ENCODE results near the gene HDX. TPM values are rescaled to one million over a fixed set of nuclear protein-coding genes. Genes with fewer than 3 reads are reported as not detected.

The HDX gene
- total RNA-seq, 4 donors from 2014 or later: 5.2 to 11.4 (median 5.6) TPM

- Histone ChIP-seq H3K4me1 (no peaks in the 10 kb centered on the region), H3K27ac (no peak overlapping the region), H3K9me3 (no peaks in the 10 kb centered on the region), H3K27me3 (no peaks in the 10 kb centered on the region), H3K36me3 (peaks cover 0 to 8% of the 10 kb centered on the region in 2 donors), H3K4me3 (no peak overlapping the region)
- ATAC-seq: no peak
- WGBS, 2 donors (ENCODE audit: low coverage in 1 of 2): 64 to 75% methylated on average over 1 of the region's 1 CpG
- TF ChIP-seq POLR2AphosphoS5 (IDR thresholded peaks at IDR 0.05): no peak
- no peak for TF ChIP-seq CTCF (IDR thresholded peaks at IDR 0.05)
- no peak for TF ChIP-seq EP300 (IDR thresholded peaks at IDR 0.05)
- TF ChIP-seq POLR2A (IDR thresholded peaks at IDR 0.05): no peak
These were observed 34.4 kb downstream of the HDX start for GRCh38 chrX:84467898-84468297.

GRCh38 chrX:84453351-84454246, 48.7 kb downstream of the HDX start:
- TF ChIP-seq EP300 (IDR thresholded peaks at IDR 0.05) (no peak), CTCF (IDR thresholded peaks at IDR 0.05) (no peak), POLR2AphosphoS5 (IDR thresholded peaks at IDR 0.05) (no peak), POLR2A (IDR thresholded peaks at IDR 0.05) (no peak)
- WGBS, 2 donors (ENCODE audit: low coverage in 1 of 2): 72% methylated on average over 2 of the region's 2 CpGs; no CpG with 5 or more reads in 1 of the 2 donors
- H3K36me3 ChIP-seq: no peaks in the 10 kb centered on the region
- no peaks in the 10 kb centered on the region for H3K27me3 ChIP-seq
- ATAC-seq: no peak
- H3K4me3 ChIP-seq: no peak overlapping the region
- no peak overlapping the region for H3K27ac ChIP-seq
- H3K4me1 ChIP-seq: no peaks in the 10 kb centered on the region
- no peaks in the 10 kb centered on the region for H3K9me3 ChIP-seq

- peaks cover 0 to 7% (median 0%) of the 10 kb centered on the region in 3 donors for H3K9me3 ChIP-seq
- H3K4me1 ChIP-seq: no peaks in the 10 kb centered on the region
- H3K27ac ChIP-seq: no peak overlapping the region
- TF ChIP-seq POLR2A (IDR thresholded peaks at IDR 0.05) (no peak), EP300 (IDR thresholded peaks at IDR 0.05) (no peak), POLR2AphosphoS5 (IDR thresholded peaks at IDR 0.05) (no peak), CTCF (IDR thresholded peaks at IDR 0.05) (no peak)
- no peak for ATAC-seq
- 83 to 89% methylated on average over 1 of the region's 1 CpG for WGBS, 2 donors (ENCODE audit: low coverage in 1 of 2)
- H3K27me3 ChIP-seq: no peaks in the 10 kb centered on the region
- H3K36me3 ChIP-seq: peaks cover 0 to 8% of the 10 kb centered on the region in 2 donors
- no peak overlapping the region for H3K4me3 ChIP-seq
These were observed 61.1 kb downstream of the HDX start for GRCh38 chrX:84441143-84441542.

GRCh38 chrX:84415140-84415539, 87.1 kb downstream of the HDX start:
- Histone ChIP-seq H3K36me3 (no peaks in the 10 kb centered on the region), H3K27ac (no peak overlapping the region), H3K4me1 (no peaks in the 10 kb centered on the region), H3K27me3 (no peaks in the 10 kb centered on the region), H3K9me3 (no peaks in the 10 kb centered on the region), H3K4me3 (no peak overlapping the region)
- TF ChIP-seq EP300 (IDR thresholded peaks at IDR 0.05): no peak
- TF ChIP-seq POLR2AphosphoS5 (IDR thresholded peaks at IDR 0.05): no peak
- TF ChIP-seq CTCF (IDR thresholded peaks at IDR 0.05): no peak
- no peak for TF ChIP-seq POLR2A (IDR thresholded peaks at IDR 0.05)
- no peak for ATAC-seq

- WGBS, 2 donors (ENCODE audit: low coverage in 1 of 2): 8 to 17% methylated on average over 1 of the region's 1 CpG
- Histone ChIP-seq H3K27ac (peak overlapping the region in 1 of 4 donors; percentile 31), H3K27me3 (no peaks in the 10 kb centered on the region), H3K9me3 (no peaks in the 10 kb centered on the region), H3K4me3 (peak overlapping the region in 1 of 2 donors; percentile 14), H3K4me1 (peaks cover 0 to 21% (median 0%) of the 10 kb centered on the region in 3 donors), H3K36me3 (no peaks in the 10 kb centered on the region)
- no peak for ATAC-seq
- no peak for TF ChIP-seq POLR2AphosphoS5 (IDR thresholded peaks at IDR 0.05)
- no peak for TF ChIP-seq POLR2A (IDR thresholded peaks at IDR 0.05)
- TF ChIP-seq CTCF (IDR thresholded peaks at IDR 0.05): no peak
- no peak for TF ChIP-seq EP300 (IDR thresholded peaks at IDR 0.05)
These were observed 138.6 kb downstream of the HDX start for GRCh38 chrX:84363663-84364062.

Data from gastroesophageal sphincter (tissue), 4 donors.